Stimulated activated CD8-positive, alpha-beta memory T cell treated with anti-CD3 and anti-CD28 coated beads, Interleukin-12 subunit alpha, Interleukin-12 subunit beta, amount 100 ng/mL, for 24 hours (primary cell): ENCODE measurements around the gene ADORA1.

Experiments used
- DNase-seq: peaks from one replicate; pipeline ENCODE4 v3.0.0-alpha.2; 2020; ENCODE audit errors: extremely low read depth

The ADORA1 gene

DNA sequence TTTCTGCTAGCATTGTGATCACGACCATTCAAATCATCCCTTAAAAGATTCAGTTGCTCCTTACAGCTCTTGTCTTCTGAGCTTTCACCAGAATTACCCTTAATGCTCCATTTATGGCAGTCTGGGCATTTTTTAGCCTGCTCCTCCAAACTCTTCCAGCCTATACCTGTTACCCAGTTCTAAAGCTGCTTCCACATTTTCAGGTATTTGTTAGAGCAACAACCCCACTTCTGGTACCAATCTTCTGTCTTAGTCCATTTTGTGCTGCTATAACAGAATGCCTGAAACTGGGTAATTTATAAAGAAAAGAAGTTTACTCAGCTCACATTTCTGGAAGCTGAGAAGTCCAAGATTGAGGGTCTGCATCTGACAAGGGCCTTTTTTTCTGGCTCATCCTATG lies 30.9 kb downstream of the ADORA1 start:
- no peak for DNase-seq

DNA sequence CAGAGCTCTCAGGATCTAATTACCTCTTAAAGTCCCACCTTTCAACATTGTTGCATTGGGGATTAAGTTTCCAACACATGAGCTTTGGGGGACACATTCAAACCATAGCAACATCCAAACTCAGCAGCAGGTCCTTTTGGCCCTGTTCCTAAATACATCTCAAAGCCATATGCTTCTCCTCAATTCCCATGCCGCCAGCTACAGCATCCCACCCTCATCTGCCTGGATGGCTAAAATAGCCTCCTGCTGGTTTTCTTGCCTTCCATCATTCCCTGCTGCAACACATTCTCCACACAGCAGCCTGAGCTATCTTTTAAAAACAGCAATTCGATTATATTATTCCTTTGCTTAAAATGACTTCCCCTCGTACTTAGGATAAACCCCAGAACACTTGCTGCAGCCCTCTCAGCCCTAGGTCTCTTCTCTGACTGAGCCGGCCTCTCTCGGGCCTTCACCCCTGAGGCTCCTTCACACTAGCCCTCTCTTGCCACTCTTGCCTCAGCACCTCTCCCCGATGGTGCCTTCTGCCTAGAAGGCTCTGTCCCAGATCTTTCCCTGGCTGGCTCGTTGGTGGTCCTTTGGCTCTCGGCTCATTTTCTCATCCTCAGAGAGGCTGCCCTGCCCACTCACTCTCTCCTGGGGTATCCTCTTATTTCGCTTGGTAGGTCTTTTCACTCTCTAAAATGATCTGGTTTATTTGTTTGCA lies 31.6 kb downstream of the ADORA1 start:
- DNase-seq, result no peak

DNA sequence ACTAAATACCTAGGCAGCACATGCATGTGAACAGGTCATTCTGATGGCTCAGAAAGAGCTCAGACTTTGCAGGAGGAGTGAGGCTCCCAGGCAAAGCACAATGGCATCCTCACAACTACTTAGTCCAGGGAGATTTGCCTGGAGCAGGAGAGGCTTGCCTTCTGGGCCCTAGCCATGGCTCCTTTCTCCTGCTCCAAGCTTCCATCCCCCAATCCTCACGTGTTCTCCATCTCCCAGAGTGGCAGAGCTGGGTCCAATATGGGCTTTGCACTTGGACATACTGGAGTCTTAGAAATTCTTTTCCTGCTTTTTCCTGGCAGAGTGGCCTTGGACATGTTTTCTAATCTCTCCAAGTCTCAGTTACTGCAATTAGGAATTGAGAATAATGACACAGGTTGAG lies 32.3 kb downstream of the ADORA1 start:
- DNase-seq, result no peak

DNA sequence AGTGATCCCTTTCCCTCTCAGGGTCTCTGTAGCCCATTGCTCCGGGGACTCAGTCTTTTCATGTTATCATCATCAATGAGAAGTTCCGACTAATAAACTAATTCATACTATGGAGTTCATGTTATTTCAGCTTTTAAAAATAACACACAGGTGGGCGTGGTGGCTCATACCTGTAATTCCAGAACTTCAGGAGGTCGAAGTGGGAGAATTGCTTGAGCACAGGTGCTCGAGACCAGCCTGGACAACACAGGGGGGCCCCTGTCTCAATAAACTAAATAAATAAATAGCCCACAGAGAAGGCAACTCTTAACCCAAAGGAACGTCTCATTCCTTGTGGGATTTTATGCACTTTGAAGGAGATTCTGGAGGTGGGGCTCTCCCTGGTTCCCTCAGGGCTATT lies 33.6 kb downstream of the ADORA1 start:
- DNase-seq, result no peak

DNA sequence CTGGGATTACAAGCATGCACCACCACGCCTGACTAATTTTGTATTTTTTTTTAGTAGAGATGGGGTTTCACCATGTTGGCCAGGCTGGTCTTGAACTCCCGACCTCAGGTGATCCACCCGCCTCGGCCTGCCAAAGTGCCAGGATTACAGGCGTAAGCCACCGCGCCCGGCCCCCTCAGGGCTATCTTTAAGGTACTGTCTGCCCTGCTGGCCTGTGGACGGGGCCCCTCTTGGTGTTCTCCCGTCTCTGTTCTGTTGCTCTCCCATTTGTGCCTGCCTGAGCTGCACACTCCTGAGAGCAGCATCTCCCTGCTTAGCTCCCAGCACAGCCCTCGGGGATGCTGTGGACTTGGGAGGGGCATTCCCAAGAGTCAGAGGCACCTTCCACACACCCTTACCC lies 34.2 kb downstream of the ADORA1 start:
- DNase-seq, result no peak

DNA sequence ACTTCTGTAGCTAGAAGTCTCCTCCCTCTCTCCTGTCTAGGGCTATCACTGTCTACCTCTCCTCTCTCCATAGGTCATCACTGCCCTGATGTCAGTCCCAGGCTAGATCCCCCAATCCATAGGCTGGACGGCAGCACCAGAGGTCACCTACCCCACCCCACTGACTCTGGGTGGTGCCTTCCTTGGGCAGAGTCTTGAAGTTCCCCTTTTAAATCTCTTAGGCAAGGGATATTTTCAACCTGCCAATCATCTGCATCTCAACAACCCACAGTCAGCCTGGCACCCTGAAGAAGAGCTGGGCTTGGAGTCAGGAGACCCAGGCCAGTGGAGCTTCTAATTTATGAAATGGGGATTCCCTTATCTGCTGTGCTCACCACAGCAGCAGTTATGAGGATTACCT lies 34.9 kb downstream of the ADORA1 start:
- DNase-seq, result no peak

DNA sequence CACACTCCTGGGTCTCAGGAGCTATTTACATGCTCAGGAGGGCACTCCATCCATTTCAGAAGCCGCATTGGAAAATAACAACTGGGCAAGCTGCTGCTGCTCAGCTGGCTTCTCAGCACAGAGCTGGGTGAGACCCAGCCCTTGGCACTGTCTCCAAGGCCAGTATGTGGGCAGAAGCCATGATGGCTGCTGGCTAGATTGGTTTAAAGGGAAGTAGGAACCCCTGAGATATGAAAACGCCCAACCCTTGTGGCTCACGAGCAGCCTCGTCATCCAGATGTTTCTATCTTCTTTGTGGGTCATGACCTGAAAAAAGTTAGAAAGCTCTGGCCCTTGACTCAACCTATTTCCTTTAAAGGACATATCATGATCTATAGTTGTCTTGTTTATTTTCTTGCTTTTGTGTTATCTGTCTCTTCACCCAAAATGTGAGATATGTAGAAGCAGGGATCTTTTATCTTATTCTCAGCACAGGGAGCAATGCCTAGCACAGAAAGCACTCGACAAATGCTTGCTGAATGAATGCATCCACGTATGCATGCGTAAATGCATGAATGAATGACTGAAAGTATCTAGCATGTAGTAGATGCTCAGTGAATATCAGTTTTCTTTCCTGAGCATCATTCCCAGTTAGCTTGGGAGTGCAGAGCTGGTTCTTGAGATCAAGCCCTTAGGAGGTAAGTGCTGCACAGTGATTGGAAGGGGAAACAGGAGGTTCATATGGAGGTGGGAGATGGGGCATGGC lies 36.5 kb downstream of the ADORA1 start:
- no peak for DNase-seq

DNA sequence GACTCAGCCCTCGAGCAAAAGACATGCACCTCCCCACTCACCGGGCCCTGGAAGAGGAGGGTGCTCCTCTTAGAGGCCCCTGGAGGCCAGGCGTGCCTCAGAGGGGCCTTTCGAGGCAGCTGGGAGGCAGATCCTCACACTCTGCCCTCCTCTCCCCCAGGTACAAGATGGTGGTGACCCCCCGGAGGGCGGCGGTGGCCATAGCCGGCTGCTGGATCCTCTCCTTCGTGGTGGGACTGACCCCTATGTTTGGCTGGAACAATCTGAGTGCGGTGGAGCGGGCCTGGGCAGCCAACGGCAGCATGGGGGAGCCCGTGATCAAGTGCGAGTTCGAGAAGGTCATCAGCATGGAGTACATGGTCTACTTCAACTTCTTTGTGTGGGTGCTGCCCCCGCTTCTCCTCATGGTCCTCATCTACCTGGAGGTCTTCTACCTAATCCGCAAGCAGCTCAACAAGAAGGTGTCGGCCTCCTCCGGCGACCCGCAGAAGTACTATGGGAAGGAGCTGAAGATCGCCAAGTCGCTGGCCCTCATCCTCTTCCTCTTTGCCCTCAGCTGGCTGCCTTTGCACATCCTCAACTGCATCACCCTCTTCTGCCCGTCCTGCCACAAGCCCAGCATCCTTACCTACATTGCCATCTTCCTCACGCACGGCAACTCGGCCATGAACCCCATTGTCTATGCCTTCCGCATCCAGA lies 37.7 kb downstream of the ADORA1 start:
- no peak for DNase-seq

DNA sequence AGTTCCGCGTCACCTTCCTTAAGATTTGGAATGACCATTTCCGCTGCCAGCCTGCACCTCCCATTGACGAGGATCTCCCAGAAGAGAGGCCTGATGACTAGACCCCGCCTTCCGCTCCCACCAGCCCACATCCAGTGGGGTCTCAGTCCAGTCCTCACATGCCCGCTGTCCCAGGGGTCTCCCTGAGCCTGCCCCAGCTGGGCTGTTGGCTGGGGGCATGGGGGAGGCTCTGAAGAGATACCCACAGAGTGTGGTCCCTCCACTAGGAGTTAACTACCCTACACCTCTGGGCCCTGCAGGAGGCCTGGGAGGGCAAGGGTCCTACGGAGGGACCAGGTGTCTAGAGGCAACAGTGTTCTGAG lies 38.3 kb downstream of the ADORA1 start:
- no peak for DNase-seq

DNA sequence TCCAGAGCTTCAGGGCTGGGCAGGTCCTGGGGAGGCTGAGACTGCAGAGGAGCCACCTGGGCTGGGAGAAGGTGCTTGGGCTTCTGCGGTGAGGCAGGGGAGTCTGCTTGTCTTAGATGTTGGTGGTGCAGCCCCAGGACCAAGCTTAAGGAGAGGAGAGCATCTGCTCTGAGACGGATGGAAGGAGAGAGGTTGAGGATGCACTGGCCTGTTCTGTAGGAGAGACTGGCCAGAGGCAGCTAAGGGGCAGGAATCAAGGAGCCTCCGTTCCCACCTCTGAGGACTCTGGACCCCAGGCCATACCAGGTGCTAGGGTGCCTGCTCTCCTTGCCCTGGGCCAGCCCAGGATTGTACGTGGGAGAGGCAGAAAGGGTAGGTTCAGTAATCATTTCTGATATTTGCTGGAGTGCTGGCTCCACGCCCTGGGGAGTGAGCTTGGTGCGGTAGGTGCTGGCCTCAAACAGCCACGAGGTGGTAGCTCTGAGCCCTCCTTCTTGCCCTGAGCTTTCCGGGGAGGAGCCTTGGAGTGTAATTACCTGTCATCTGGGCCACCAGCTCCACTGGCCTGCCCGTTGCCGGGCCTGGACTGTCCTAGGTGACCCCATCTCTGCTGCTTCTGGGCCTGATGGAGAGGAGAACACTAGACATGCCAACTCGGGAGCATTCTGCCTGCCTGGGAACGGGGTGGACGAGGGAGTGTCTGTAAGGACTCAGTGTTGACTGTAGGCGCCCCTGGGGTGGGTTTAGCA lies 38.8 kb downstream of the ADORA1 start:
- DNase-seq, result no peak

DNA sequence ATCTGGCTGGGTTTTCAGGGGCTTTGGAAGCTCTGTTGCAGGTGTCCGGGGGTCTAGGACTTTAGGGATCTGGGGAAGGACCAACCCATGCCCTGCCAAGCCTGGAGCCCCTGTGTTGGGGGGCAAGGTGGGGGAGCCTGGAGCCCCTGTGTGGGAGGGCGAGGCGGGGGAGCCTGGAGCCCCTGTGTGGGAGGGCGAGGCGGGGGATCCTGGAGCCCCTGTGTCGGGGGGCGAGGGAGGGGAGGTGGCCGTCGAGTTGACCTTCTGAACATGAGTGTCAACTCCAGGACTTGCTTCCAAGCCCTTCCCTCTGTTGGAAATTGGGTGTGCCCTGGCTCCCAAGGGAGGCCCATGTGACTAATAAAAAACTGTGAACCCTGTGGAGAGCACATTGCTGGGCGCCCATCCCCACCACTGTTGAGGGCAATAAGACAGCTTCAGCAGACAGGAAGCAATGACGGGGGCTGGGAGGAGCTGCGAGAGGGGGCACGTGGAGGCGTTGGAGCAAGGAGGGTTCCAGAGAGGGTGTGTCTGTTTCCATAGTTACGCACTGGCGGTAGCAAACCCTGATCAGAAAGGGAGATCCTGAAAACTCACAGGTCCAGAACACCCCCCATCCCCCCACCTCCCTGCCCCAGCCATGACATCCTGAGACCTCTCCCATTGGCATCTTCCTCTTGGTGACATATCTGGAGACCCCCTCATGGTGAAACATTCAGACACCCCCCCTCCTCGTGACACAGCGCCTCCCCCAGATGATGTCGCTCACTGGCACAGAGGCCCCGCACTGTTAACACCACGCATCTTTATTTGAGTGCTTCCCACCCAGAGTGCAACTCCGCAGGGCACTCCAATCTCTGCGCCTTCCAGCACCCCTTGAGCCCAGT lies 39.7 kb downstream of the ADORA1 start:
- no peak for DNase-seq

DNA sequence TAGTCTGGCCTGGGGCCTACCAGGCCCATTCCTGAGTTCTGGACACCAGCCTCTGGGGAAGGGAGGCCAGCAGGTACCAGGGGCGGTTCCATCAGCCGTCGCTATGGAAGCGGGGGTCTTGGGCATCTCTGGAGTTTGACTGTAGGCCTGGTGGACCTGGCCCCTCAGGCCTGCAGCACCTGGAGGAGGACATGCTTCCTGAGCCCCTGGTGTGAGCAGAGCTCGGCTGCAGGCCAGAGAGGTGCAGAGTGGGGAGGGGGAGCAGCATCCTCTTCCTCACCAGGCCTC lies 40.3 kb downstream of the ADORA1 start:
- no peak for DNase-seq

DNA sequence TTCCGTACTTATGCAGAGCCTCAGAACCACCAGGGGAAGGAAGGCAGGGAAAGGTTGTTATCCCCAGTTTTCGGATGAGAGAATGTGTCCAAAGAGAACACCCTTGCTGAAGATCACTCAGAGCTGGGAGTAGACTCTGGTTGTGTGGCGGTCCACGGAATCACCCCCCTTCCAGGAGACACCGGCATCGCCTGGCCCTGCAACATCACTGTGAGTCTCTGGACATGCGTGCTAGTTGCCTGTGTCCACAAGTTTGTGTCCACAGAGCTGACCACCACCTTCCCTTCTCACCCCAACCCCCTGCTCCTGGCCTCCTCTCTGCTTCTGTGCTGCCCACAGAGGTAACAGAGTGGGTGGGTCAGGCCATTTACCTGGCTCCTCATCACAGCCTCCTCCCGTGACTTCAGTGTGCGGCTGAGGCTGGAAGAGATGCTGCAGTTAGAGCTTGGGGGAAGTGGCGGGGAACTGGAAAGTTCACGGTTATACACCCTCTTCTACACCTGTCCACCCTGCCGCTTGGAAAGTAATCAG lies 40.8 kb downstream of the ADORA1 start:
- no peak for DNase-seq

DNA sequence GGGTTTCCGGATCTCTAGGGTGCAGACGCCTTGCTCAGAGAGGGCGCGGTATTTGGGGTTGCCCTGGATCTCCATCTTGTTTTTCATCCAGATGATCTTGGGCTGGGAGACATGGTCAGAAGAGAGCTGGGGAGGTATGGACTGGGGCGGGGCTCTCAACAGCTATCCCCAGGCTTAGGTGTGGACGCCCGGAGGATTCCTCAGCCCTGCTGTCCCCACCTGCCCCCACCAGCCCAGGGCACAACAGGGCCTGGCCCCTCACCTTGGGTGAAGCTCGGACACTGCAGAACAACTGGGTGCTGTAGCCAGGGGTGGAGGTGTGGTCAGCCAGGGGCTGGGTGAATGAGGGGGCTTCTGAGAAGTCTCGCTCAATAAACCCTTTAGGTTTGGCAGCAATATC lies 41.5 kb downstream of the ADORA1 start:
- DNase-seq, result no peak

DNA sequence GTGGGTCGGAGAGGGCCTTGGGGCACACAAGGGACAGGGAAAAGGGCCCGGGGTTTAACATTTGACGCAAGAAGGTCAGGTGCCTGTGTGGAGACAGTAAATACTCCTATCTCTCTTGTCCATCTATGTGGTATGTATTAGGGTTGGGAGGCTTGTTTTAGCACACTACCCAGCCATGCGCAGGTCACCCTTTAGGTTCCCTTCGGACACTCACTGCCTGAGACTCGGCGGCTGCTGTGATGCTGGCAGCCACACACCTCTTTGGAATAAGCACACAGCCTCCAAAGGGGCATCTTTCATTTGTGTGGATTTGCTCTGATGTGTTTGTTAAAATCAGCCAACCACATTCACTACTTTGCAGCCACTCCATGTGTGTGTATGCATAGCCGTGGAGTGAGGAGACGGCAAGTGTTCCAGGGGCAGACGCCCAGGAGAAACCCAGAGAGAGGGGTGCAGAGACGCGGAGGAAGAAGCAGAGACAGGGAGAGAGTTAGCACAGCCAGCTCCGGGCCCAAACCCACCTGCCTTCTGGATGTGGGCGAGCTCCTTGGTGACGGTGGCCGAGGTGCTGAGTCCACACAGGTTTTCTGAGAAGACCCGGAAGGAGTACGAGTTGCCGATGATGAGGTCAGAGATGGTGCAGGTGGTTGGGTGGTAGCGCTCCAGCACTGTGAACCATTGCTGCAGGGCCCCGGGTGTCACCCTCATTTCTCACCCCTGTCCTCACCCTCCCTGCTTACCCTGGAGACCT lies 42.4 kb downstream of the ADORA1 start:
- DNase-seq, result no peak

DNA sequence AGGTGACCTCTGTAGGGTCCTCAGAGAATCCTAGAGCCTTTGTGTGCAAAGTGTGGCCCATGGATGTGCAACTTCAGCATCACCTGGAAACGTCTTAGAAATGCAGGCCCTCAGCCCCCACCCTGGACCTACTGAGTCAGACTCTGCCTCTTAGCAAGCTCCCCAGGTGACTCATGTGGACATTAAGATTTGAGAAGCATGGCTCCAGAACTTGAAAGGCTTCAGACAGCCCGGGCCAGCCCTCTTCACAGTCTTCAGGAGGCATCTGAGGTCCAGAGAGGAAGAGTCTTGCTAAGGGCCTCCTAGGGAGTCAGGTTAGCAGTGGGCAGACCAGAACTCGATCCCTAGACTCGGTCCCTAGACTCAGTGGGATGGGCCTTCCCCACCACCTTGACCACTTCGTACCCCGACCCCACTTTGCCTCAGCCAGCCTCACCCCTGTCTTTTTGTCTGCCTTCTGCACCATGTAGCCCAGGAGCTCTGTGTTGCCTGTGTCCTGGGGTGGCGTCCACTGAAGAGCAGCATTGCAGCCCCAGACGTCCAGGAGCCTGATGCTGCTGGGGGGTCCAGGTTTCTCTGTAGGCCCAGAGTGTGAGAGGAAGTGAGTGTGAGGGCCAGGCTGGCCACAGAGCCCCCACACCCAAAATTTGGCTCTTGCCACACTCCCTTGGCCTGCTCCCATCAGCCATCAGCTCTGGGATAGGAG lies 43.3 kb downstream of the ADORA1 start:
- DNase-seq, result no peak

DNA sequence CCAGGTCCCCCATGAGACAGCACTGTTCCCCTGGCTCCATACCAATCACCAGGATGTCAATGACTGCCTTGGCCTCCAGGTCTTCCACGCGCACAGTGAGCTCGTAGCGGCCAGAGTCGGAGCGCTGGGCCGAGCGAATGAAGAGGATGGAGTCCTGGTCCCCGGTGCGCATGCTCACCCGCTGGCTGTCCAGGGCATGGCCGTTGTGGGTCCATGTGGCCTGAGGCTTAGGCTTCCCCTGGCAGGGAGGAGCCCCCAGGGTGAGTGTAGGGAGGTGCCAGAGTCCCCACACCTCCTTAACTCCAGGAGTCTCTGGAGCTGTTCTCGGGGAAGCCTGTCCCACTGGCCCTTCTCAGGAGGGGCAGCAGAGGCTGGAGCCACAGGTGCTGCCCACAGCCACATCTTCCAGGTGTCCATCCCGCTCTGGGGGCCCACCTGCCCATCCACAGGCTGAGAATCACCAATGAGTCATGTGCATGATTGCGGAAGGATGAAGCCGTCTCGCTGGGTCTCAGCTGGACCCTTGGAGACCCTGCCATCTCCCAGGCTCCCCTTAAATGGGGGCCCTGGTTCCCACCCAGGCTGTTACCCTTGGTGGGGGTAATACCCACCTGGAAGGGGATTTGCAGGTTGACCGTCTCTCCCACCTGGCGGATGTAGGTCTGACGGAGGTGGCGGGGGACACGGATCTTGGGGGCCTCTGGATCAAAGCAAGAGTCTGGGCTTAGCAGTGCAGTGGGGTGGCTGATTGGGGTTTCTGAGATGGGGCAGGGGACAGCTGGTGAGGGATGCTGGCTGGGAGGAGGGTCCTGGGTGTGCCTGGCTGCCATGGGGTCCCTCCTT lies 44.0 kb downstream of the ADORA1 start:
- DNase-seq, result no peak

DNA sequence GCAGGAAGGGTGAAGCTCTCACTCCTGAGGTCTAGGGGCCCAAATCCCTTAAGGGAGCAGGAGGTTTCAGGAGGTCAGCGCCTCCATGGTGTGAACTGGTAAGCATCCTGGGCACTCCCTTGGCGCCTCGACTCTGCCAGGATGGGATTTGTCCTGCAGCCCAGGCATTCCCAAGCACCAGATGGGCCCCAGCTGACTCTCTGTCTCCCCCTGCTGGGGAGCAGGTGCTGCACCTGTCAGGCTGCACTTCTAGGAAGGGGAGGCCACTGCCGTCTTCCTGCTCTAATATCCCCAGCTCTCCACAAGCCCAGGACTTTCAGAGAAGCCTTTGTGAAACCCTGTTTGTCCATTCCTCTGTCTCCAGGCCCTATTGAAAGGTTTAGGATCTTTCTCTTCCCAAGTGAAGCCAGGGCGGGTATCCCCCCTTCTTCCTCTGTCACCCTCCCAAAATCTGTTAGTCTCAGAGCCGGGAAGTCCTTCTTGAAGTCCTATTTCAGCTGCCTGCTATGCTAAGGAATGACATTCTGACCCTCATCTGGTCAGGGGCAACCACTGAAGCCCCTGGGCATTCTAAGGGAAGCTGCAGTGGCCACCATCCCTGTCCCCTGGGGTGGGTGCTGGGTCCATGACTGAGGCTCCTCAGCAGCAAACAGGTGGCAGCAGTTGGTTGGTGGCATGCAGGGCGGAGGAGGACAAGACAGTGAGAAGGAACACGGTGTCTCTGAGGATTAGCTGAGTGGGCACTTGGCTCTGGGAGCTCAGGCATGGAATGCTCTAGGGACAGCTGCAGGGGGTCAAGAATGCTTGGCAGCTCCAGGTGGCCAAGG lies 44.9 kb downstream of the ADORA1 start:
- DNase-seq, result no peak
